Measurements from ENCODE around the gene VAMP5.

DNA sequence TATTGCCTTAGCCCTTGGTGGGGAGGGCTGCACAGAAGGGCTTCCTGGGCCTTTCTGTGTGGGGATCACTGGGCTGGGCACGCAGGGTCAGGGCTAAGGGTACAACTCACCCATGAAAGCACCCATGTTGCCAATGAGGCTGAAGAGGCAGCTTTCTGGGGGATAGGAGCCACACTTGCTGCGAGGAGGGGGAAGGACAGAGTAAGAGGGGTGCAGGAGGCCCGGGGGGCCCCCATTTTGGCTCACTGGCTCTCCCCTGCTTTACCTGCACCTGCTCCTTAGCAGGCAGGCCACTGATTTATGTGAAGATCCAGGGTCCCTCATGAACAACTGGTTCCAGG lies 16.0 kb downstream of the VAMP5 start:
- TF ChIP-seq POLR2A (IDR thresholded peaks at IDR 0.05) = no peak
- TF ChIP-seq, protein P1, sequence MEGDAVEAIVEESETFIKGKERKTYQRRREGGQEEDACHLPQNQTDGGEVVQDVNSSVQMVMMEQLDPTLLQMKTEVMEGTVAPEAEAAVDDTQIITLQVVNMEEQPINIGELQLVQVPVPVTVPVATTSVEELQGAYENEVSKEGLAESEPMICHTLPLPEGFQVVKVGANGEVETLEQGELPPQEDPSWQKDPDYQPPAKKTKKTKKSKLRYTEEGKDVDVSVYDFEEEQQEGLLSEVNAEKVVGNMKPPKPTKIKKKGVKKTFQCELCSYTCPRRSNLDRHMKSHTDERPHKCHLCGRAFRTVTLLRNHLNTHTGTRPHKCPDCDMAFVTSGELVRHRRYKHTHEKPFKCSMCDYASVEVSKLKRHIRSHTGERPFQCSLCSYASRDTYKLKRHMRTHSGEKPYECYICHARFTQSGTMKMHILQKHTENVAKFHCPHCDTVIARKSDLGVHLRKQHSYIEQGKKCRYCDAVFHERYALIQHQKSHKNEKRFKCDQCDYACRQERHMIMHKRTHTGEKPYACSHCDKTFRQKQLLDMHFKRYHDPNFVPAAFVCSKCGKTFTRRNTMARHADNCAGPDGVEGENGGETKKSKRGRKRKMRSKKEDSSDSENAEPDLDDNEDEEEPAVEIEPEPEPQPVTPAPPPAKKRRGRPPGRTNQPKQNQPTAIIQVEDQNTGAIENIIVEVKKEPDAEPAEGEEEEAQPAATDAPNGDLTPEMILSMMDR (IDR thresholded peaks at IDR 0.05) = no peak

Data from vagina (tissue), 2 donors.